Left ventricle myocardium superior (tissue), 1 donor: Measurements from ENCODE around the gene CHGA. TPM values are rescaled to one million over a fixed set of nuclear protein-coding genes. Genes with fewer than 3 reads are reported as not detected.

Experiments
- ATAC-seq: fragments of 200-7000 bp; cut with Tn5 transposase; one replicate; pipeline ENCODE4 v1.9.1; 2020; ENCODE audit warnings: mild to moderate bottlenecking, moderate library complexity
- DNase-seq: peaks from one replicate; pipeline ENCODE4 v3.0.0-alpha.2; 2020
- intact Hi-C: fragments of 100-400 bp; cut with micrococcal nuclease; formaldehyde crosslinking; loops from one replicate; pipeline ENCODE4 v1.11.0; 2022
- long read RNA-seq: library from polyadenylated mRNA; unstranded; transcript quantifications from one replicate; pipeline ENCODE4 v2.0.0, GENCODE V29; 2021
- total RNA-seq: library from RNA; stranded (reverse); fragmentation: NEBNext Ultra II Directional; extraction: Animal tissue kit (Norgen Biotek cat#: 25700); gene quantifications from one replicate; pipeline ENCODE4 v1.2.1, GENCODE V29; 2021
- donor health status: DM: no; HTN: yes; CAD: no; lungs with severe emphysema.

Gene CHGA, protein sequence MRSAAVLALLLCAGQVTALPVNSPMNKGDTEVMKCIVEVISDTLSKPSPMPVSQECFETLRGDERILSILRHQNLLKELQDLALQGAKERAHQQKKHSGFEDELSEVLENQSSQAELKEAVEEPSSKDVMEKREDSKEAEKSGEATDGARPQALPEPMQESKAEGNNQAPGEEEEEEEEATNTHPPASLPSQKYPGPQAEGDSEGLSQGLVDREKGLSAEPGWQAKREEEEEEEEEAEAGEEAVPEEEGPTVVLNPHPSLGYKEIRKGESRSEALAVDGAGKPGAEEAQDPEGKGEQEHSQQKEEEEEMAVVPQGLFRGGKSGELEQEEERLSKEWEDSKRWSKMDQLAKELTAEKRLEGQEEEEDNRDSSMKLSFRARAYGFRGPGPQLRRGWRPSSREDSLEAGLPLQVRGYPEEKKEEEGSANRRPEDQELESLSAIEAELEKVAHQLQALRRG
- not detected for total RNA-seq
- long read RNA-seq = 0 reads

DNA sequence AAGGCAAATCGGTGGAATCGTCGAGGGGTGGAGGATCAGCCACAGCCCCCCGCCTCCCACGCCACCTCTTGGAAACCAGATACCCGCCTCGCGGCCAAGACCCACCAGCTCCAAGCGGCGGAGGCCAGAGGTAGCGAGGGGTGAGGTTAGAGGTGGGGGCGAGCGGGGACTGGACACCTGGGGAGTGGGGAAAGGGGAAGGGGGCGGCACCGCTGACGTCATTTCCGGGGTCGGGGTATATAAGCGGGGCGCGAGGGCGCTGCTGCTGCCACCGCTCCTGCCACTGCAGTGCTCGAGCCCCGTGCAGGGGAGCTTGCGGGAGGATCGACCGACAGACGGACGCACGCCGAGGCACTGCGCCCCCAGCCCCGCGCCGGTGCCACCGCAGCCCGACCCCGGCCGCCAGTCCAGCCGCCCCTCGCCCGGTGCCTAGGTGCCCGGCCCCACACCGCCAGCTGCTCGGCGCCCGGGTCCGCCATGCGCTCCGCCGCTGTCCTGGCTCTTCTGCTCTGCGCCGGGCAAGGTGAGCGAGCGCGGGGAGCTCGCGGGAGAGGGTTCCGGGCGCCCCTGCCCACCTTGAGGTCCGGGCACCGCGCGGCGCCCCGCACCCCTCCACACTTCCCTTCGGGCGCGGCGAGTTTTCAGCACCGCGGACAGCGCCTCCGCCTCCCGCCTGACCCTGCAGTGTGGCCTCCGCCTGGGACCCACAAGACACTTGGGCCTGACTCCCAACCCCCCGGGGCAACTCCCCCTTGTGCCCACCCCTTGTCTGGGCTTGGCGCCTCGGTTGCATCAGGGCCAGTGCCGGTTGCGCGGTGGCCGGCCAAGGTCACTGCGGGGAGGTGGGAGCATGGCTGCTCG is at the start of gene CHGA:
TSS of gene CHGA (plus strand) at position 268 of the 861 bp plus-strand sequence. CDS start at position 478, 210 bp downstream.
- DNase-seq (peak; percentile 75), ATAC-seq (peak; percentile 89)
- intact Hi-C loops = no loop called here

DNA sequence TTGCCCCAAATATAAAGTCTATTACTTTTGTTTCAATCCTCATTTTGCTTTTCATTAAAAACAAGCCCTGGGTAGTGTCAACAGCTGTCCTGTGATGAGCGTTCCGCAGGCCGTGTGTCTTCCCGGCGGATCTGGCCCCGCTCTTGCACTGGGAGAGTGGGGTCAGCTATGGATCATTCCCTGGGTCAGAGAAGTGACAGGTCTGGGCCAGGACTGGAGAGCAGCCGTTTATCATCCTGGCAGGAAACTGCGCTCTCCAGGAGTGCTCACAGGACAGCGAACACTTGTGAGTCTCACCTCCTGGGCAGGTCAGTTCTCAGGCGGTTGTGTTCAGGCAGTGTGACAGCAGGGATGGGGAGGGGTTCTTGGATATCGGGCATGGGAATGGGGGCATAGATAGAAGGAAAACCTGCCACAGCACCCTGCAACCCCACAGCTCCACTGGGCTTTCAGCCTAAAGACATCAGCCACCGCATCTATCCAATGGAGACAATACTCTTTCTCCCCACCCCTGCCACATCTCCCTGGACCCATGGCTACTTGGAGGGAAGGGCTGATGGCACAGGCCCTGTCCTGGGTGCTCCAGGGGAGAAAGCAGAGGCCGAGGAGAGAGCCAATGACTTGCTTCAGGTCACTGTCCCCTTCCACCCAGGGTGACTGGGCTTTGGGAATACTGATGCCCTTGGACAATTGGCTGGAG is 47.8 kb upstream of the CHGA start:
- no peak for DNase-seq
- no peak for ATAC-seq
- intact Hi-C loops = no loop called here

DNA sequence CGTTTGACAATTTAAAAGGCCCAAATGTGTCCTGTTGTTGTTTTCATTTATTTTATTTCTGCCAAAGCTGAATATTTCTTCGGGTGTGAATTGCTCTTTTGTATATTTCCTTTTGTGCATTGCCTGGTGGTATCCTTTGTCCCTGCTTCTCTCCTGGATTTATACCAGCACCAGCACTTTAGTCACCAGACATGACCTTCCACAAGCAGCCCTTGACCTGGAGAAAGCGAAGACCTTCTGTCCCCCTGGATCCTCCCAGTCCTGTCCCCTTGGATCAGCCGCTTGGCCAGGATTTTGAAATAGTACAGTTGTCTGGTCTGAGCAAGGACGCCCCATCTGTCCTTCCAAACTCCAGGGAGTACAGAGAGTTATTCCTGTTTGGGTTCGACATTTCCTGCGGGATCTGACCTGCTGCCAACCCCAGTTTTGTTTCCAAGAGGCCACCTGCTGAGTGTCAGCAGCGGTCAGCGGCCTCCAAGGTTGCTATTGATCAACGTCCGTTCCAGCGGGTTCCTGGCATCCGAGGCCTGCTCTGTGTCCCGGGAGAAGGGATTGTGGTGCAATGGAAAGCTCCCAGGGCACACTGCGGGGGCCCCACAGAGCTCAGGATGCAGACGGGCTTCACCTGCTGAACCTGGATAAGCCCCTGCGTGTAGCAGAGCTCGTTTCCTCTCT is 45.1 kb upstream of the CHGA start:
- ATAC-seq (peak; percentile 89), DNase-seq (peak; percentile 78)
- intact Hi-C loops = no loop called here

DNA sequence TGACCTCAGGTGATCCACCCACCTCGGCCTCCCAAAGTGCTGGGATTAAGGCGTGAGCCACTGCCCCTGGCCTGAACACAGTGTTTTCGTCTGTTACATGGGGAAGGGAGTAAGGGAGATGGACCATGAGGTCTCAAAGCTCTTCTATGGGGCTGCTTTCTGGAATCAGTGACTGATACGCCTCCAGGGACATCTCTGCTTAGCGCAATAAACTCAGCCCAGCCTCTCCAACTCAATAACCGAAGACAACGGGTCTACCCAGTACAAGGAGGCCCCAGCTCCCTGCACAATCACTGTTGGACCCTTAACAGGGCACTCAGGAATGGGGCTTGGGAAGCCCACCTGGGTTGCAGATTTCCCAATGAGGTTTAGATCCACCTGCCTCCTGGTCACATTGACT is 42.6 kb upstream of the CHGA start:
- ATAC-seq (no peak), DNase-seq (no peak)
- intact Hi-C loops = no loop called here

DNA sequence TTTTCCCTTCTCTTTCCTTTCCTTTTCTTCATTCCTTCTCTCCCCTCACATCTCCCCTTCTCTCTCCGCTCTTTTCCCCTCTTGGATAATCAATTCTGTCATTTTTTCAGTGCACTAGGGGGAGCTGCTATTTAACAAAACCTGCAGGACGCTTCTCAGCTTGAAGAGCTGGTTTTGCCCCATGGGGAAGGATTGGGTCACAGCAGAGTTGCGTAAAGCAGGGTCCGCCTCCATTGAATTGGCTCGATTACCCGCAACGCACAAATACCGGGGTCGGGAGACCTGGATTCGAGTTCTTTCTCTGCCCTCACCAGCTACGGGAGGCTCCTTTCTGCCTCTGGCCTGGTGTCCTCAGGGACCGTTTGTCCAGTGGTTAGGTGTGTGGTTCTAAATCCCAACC is 42.1 kb upstream of the CHGA start:
- intact Hi-C loops = no loop called here
- DNase-seq (no peak), ATAC-seq (peak; percentile 48)

DNA sequence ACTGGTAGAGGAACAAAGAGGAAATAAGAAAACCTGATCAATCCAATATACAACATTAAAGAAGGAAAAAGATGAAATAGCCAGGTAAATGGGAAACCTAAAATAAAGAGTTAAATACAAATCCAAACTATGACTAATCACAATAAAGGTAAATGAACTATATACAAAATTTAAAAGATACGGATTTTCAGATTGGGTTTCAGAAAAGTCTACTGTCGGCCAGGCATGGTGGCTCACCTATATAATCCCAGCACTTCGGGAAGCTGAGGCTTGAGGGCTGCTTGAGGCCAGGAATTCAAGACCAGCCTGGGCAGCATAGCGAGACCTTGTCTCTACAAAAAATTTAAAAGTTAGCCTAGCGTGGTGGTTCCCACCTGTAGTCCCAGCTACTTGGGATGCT is 39.9 kb upstream of the CHGA start:
- ATAC-seq (no peak), DNase-seq (no peak)
- intact Hi-C loops = no loop called here

DNA sequence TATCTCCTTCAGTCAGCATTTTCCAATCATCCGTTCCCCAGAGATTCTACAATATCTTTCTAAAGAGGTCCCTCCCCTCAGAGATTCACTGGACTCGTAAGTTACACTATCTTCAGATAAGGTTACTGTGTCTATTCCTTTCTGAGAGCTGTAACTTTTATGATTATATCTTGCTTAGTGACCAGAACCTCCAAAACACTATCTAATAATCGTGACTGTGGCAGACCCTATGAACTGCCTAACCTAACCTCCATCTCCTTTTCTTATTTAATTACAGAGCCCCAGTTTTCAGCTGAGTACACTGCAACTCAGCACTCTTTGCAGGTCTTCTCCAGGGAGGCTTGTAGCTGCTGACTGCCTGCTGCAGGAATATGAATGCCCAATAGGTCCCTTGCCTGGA is 38.5 kb upstream of the CHGA start:
- intact Hi-C loops = no loop called here
- ATAC-seq = no peak
- no peak for DNase-seq

DNA sequence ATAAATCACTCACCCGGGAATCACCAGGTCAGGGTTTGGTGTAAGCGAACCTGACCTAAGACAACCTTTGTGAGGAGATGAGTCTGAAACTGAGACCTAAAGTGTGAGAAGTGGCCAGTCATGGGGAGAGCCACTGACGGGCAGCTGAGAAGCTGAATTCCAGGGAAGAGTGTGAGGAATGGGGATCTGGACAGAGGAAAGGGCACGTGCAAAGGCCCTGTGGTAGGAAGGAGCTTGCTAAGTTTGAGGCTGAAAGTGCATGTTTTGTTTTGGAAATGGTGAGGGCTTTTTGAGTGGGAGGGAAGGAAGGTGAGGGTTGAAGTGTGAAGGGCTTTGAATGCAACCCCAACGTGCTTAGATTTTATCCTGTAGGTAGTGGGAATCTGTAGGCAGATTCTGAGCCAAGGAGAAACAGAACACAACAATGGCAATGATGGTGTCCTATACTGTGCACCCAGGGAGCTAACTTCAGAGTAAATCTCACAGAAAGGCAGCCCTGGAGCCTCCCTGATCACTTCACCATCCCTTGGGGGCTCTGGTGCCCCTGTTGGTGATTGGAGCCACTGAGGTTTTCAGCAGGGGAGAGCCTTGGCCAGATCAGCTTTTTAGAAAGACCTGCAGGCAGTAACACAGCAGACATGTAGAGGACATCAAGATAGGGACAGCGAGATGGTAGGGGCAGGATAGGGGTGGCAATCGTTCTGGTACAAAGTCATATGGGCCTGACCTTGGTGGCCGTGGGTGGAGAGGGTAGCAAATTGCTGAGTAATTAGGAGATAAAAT is 37.5 kb upstream of the CHGA start:
- intact Hi-C loops = no loop called here
- no peak for ATAC-seq
- DNase-seq = no peak

DNA sequence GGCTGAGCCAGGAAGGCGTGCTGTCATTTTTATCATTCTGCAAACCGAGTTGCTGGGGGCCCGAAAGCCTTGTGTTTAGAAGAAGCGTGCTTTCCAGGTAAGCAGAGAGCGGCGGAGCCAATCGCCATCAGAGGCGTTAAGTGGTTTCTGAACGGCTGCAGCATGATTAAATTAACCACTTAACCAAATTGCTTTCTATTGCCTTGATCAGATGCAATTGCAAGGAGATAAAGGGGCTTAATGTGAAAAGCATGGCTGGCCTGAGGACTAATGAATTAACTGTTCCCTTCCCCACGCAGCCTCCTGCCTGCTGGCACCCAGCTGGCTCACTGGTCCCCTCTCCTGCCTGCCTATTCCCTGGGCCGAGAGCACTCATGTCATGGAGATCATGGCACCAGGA is 36.6 kb upstream of the CHGA start:
- DNase-seq (no peak), ATAC-seq (no peak)
- intact Hi-C loops = no loop called here

DNA sequence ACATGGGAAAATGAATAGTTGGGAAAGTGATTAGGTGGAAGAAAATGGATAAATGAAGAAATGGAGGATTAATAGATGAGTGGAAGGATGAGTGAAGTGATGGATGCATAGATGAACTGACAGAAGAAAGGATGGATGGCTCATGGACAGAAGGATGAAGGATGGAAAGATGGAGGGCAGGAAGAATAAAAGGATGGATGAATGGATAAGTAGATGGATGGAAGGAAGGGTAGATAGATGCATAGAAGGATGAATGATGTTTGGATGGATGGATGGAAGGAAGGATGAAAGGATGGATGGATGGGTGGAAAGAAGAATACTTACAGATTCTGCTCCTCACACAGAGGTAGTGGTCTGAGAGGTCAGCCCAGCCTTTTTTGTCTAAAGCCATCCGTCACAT is 35.8 kb upstream of the CHGA start:
- no peak for ATAC-seq
- intact Hi-C loops = no loop called here
- DNase-seq = no peak

DNA sequence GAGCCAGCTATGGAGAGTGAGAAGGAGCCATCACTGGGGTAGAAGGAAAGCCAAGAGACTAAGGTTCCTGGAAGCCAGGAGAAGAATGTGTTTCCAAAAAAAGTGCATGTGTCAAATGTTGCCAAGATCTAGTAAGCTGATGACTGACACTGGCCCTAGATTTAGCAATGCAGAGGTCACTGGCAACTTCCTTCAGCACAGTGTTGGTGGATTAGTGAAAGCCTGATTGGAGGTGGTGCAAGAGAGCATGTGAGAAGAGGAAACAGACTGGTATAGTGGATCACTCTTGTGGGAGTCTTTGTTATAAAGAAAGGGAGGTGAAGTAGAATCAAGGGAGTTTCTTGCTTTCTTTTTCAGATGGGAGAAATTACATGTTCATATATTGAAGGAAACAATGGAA is 34.1 kb upstream of the CHGA start:
- ATAC-seq = no peak
- intact Hi-C loops = no loop called here
- DNase-seq = no peak

DNA sequence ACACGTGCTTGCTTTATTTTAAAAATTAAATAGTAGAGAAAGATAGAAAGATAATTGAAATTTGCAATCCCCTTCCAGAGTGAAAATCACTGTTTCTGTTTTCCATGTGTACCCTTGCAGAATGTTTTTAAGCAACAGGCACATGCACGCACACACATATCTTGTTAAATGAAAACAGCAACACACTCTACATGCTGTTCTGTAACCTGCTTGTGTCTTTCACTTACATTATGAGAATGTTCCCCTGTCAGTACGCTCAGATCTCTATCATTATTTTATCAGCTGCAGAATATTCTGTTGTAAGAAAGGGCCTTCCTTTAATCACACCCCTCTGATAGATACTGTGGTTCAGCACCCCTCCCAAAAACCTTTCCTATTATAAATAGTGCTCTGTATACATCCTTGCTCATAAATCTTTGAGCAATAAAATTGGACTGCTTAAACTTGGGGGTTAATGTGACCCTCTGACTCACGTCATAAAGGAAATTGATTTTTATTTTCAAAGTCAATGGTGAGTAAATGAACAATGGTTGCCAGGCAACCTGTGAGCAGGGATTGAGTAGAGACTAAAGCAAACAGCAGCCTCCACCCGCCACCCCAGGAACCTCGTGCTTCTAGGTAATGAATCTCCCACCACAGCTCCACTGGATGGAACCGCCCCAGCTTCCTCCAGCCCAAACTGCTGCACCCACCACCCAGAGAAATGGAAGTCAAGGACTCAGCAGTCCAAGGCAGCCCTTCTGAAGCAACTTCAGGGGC is 31.9 kb upstream of the CHGA start:
- no peak for ATAC-seq

DNA sequence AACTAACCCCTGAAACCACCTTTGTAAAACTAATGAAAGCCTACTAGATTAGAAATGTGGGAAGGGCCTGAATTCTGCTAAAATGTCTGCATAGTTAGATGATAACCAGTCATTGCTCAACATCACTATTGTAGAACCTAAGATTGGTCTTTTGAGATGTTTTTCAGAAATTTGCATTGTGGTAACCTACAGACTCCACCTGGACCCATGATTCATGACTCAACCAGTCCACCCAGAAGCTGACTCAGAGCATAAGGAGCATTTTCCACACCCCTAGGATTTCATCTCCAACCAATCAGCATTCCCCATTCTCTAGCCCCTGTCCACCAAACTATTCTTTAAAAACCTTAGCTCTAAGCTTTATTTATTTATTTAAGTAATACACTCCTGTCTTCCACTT is 30.4 kb upstream of the CHGA start:
- ATAC-seq (no peak), DNase-seq (no peak)
- intact Hi-C loops = no loop called here

More for the DNA sequence above, 31.9 kb upstream of the CHGA start:
- DNase-seq = no peak
- intact Hi-C loops = no loop called here

DNA sequence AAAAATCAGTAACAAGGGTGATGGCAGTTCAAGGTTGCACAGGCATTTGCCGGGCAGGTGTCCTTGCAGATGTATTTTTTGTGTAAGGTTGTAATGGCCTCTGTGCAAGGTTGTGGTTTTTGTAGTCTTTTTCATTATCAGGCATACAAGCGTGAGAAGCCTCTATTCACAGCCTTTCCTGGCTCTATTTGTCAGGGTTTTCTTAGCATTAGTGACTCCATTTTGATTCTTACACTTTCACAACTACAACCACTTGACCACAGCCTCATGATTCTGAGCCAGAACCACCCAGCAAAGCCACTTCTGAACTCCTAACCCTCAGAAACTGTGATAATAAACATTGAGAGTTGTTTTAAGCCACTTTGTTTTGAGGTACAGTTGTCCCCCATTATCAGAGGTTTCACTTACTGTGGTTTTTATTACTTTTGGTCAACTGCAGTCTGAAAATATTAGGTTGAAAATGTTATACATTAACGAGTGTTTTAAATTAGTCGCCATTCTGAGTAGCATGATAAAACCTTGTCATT is 27.5 kb upstream of the CHGA start:
- intact Hi-C loops = no loop called here
- DNase-seq (no peak), ATAC-seq (no peak)

DNA sequence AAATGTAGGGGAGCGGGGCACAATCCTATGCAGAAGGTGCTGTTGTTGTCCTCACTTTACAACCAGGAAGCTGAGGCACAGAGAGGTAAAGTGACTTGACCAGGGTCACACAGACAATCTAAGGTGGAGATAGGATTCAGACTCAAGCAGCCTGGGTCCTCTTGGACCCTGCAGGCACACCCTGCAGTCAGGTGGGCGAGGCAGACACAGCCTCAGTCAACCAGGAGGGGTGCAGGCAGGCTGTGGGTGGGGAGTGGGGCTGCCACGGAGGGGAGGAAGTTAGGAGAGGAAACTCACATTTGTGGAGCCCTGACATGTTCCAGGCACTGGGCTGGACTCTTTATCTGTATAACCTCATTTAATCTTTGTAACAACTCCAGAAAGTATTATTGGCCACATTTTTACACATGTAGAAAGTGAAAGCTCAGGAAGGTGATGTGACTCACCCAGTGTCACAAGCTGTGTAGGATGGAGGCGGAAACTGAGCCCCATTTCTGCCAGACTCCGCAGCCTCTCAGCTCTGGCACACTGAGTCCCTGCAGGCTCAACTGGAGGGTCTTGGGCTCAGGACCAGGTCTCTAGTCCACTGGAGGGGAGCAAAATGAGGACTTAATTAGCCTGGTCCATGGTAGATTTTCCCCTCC is 24.9 kb upstream of the CHGA start:
- ATAC-seq (no peak), DNase-seq (no peak)
- intact Hi-C loops = no loop called here

DNA sequence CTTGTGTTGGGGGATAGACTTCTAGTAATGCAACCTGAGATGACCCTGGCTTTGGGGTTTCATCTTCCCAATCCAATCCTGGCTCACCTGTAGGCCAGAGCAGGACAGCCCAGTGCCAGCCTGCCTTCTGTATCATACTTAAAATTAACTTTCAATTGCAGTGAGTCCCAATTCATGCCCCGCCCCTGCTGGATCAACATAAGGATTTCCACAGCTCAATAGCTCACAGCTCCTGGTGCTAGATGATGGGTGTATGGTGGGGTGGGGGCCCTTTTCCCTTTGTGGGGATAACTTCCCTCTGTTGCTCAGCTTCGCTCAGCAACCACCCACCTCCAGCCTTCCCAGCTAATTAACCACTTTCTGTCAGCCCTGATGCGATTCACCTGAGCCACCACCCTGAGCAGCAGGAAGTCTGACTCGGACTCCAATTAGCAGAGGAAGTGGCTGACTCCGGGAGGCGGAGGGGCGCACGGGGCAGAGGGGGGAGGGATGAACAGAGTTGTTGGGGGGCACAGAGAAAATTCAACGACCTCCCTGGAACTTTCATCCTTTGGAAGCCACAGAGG is 24.3 kb upstream of the CHGA start:
- ATAC-seq = no peak
- intact Hi-C loops = no loop called here

DNA sequence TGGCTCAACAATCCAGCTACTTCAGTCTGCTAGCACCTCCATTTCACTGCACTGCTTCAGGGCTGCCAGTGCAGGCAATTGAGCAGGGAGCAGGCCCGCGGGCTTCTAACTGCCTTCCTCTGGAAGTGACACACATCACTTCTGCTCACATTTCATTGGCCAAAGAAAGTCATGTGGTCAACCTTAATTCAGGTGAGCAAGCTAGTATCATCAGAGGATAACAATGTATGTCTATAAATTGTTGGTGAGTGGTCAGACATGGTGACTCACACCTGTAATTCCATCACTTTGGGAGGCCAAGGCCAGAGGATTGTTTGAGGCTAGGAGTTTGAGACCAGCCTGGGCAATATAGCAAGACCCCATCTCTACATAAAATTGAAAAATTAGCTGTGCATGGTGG is 22.3 kb upstream of the CHGA start:
- intact Hi-C loops = no loop called here
- ATAC-seq = no peak
- no peak for DNase-seq

More for the DNA sequence above, 24.3 kb upstream of the CHGA start:
- DNase-seq = no peak
